Measurements from ENCODE around the gene SPCS2. TPM values are rescaled to one million over a fixed set of nuclear protein-coding genes. Genes with fewer than 3 reads are reported as not detected.
"Not testable (repeated sequence)": the region's sequence is repeated elsewhere in the genome, so short reads cannot be mapped to it uniquely, and the experiment has no call there.

Gene SPCS2
- polyA plus RNA-seq, 1 donor, result 192 TPM

DNA sequence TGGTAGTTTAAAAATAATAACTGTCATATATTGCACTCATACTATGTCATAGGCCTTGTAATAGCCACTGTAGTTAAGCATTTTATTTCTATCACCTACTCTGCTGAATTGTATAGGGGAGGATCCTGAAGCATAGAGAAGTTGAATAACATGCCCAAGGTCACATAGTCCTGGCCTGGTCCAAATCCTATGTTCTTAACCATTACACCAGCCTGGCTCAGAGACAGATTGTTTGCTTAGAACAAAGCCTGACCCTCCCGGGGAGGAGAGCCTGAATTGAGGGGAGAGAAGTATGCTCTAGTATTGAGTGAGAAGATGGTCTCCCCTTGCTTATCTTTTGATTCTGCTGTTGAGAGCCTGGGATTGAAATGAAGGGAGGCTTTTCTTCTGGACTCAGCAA is 41.9 kb downstream of the SPCS2 start:
- no peak for DNase-seq

DNA sequence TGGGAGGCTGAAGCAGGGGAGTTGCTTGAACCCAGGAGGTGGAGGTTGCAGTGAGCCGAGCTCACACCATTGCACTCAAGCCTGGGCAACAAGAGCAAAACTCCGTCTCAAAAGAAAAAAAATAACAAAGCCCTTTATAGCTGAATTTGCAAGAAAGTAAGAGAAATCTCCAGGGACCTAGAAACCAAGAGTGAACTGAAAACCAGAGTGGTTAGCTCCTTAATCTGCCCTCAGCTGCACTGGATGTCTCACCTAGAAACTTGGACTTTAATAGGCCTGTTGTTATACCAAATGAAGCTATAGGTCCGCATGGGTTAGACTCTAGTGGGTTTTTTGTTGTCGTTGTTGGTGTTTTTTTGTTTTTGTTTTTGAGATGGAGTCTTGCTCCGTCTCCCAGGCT is 43.8 kb downstream of the SPCS2 start:
- DNase-seq, result no peak

DNA sequence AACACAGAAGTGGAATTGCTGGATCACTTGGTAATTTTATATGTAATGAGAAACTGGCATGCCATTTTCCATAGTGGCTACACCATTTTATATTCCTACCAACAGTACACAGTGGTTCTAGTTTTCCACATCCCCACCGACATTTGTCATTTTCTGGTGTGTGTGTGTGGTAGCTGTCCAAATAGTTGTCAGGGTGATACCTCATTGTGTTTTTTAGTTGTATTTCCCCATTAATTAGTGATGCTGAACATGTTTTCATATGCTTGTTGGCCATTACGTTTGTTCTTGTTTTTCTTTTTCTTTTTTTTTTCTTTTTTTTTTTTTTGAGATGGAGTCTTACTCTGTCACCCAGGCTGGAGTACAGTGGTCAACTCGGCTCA is 51.9 kb downstream of the SPCS2 start:
- DNase-seq, result no peak

DNA sequence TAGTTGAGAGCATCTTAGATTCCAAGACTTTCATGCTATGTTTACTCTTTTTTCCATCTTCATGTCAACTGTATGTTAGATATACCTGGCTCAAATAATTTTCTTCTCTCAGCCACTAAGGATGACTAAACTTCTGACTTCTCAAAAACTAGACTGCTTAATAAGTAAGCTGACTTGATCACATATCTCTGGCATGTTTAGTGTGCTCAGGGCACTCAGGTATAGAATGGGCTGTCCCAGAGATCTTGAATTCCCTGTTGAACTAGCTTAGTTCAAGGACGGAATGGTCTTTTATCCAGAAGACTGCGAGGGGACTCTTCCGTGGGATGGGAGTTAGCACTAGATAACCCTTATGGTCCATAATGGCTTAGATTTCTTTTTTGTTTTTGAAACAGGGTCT is 52.6 kb downstream of the SPCS2 start:
- DNase-seq, result no peak

DNA sequence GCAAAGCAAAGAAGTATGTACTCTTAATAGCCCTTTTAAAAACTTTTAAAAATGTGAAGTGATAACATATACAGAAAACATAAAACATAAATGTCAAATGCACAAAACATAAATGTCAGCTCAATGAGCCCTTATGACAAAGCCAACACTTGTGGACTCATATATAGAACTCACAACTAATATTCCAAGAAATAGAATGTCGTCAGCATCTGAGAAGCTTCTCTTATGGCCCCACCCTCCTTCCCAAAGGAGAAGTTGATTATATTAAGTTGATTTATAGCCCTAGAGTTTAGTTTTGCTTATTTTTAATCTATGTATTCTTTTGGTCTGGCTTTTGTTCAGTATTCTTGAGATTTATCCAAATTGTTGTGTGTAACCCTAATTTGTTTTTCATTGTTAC is 53.5 kb downstream of the SPCS2 start:
- no peak for DNase-seq

DNA sequence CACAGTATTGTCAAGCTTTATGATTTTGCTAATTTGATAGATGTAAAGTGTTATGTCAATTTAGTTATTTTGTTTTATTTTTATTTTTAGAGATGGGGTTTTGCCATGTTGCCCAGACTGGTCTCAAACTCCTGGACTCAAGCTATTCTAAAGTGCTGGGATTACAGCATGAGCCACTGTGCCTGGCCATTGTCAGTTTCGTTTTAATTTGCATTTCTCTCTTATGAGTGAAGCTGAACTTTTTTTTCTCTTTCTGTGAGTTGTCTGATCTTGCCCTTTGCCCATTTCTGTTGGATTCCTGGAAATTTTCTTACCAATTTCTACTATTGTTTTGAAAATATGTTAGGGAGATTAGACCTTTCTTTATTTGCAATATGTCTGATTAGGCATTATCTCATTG is 55.1 kb downstream of the SPCS2 start:
- DNase-seq, result no peak

DNA sequence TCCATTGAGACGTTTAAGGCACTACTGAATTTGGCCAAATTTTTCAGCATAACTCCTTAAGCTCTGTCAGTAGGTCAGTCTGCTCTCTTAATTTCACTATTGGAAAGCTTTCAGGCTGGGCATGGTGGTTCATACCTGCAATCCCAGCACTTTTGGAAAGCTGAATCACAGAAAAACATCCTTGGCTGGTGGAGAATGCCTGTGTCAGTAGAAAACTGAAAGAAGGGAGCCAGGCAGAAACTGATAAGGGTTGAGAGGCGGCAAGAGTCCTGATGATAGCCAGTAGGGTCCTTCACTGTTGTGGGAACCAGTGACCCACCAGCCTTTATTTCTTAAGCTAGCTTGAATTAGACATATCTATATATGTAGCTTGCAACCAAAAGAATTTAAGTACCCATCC is 62.3 kb downstream of the SPCS2 start:
- DNase-seq, result no peak

DNA sequence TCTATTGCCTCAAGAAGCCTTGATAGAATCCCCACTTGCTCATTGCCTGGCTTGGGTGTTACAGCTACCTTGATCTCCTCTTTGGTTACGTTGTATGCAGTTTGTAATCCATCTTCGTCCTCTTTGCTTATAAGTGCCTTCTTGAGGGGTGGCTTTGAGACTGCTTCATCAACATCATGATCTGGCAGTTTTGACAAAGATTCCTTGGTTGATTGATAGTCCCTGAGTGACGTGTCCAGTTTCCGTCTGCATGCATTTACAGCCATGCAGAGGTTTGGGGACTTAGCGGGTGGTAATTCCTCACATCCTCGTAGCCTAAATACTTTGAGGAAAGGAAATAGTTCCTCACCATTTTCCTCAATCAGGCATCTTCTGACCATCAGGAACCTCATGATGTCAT is 62.8 kb downstream of the SPCS2 start:
- no peak for DNase-seq

DNA sequence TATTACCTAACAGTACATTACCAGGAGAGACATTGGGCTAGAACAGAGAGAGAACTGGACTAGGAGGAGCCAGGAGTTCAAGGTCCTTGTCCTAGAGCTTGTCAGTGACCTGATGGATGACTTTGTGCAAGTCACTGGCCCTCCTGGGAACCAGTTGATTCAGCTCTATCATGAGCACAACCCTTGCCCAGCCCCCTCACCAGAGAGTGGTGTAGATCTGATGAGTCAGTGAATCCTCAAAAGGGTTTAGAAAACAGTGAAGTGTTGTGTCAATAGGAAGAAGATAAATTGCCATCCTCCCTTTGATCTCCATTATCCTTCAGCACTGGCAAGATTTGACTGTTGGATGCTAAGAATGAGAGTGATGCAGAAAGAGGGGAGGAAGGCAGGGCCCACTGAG is 64.0 kb downstream of the SPCS2 start:
- no peak for DNase-seq

DNA sequence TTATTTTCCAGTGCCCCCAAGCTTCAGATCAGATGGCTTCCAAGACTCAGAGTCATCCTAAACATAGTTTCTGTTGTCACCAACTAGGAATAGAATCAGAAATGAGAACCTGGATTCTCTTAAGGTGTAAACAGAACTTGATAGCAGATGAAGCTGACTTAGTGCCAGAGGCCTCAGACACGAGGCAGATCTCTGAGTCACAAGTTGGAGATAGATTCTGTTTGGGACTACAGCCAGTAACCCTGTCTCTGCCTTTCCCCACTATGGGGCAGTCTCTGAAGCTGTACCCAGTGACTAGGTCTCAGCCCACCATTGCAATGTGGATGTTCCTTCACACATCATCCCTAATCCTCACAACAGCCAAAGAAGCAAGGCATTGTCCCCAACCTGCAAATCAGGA is 65.1 kb downstream of the SPCS2 start:
- DNase-seq, result no peak

DNA sequence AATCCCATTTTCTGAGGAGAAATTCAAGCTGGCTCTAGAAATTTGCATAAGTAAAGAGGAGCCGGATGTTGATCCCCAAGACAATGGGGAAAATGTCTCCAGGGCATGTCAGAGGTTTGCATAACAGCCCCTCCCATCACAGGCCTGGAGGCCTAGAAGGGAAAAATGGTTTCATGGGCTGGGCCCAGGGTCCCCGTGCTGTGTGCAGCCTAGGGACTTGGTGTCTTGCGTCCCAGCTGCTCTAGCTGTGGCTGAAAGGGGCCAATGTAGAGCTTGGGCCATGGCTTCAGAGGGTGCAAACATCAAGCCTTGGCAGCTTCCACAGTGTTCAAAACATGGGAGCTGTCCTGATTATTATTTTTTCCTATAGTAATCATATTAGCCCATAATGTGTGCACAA is 70.1 kb downstream of the SPCS2 start:
- not testable (repeated sequence) for DNase-seq

DNA sequence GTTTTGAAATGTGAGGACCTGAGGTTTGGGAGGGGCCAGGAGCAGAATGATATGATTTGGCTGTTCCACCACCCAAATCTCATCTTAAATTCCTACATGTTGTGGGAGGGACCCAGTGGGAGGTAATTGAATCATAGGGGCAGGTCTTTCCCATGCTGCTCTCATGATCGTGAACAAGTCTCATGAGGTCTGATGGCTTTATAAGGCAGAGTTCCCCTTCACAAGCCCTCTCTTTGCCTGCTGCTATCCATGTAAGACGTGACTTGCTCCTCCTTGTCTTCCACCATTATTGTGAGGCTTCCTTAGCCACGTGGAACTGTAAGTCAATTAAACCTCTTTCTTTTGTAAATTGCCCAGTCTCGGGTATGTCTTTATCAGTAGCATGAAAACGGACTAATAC is 71.3 kb downstream of the SPCS2 start:
- not testable (repeated sequence) for DNase-seq

DNA sequence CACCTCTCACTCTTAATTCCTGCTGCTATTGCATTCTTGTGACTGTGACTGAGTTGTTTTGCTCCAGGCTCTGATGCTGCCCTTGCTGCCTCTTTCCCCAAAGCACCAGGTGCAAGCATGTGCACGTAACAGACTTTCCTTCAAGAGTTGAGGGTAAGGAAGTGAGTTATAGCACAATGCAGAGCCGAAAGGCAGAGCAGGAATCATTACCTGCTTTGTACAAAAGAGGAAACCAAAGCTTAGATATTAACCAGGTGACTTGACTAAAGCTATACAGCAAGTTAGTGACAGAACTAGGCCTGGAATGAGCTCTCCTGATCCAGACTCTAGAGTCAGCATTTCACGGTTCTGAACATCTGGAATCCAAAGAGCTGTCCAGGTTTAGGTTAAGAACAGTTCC is 73.2 kb downstream of the SPCS2 start:
- DNase-seq, result peak; percentile 13

DNA sequence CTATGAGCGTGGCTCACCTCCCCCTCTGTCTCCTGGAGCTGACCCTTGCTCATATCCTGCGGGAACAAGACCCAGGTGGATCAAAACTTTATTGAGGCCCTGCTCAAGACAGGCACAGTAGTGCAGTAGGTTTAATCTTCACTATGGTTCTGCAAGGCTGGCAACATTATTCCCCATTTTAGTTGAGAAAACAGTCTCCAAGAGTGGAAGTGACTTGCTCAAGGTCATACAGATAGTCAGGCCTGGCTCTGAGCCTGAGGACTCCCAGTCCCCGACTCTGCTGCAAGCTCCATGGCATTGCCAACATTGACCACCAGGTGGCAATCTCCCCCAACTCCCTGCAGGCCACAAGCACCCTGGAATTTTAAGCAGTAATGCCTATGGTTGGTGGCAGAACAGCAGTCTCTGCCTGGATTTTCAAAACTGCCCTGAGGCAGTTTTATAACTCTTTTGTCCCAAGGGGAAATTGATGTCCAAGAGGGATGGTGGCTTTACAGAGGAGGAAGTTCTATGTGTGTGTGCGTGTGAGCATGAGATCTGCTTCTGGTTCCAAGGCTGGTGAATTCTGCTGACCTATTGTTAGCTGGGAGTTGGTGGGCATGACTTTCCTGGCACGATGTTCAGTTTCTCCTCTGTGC is 73.8 kb downstream of the SPCS2 start:
- peak; percentile 71 for DNase-seq

DNA sequence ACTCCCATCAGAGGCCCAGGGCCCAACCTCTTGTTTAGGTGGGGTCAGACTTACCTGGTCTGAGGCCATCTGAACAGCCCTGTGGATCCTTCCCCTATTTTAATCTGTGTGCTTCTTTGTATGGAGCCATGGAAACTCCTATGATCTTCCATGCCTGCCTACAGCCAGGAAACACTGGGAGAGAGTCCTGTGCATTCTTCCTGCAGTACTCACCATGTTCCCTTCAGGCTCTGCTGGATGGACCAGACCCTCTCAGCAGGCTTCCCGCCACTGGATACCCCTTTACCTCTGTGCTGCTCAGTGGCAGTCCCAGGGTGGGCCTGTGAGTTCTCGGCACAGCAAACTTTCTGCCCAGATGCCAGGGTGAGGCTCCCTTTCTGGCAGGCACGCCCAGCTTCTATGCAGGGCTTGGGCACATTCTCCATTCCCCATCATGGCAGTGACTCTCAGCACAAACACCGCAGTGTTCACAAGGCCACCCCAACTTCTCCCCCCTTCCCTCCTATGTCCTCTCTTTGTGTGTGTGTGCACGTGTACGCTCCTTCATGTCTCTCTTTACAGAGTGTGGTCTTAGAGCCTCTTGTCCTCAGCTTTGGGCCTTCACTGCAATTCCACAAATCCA is 74.5 kb downstream of the SPCS2 start:
- no peak for DNase-seq

DNA sequence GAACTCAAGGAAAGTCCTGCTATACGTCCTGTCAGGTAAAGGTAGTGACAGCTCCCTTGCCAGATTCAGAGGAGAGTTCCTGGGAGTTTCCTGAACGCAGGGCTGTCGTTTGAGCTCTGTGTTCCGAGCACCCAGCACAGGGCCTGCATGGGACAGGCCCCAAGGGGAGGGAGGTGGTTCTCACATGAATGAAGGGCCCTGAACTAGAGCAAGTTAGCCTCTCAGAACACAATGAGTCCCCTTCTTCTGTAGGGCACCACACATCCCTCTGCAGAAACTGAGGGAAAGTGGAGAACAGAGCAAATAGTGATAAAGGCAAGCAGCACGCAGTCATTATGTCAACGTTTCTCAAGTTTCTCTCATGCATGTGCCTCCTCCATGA is 75.0 kb downstream of the SPCS2 start:
- no peak for DNase-seq

DNA sequence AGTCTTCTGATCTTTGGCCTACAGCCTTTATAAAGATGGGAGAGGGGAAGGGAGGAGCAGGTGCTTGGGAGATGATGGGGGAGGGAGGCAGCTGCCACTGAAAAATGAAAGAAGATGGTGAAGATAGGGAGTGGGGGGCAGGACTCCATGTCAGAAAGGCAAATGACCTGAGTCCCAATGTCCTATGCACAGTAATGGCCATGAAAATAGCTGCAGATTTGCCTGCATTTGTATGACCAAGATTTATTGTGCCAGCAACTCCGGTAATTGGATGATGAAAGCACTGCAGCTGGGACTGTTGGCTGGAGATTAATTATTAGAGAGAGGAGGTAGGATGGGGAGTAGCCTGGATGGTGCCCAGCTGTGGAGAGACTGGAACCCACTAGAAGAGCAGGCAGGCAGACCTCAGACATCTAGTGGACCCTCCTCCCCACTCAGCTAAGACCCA is 75.7 kb downstream of the SPCS2 start:
- peak; percentile 10 for DNase-seq

DNA sequence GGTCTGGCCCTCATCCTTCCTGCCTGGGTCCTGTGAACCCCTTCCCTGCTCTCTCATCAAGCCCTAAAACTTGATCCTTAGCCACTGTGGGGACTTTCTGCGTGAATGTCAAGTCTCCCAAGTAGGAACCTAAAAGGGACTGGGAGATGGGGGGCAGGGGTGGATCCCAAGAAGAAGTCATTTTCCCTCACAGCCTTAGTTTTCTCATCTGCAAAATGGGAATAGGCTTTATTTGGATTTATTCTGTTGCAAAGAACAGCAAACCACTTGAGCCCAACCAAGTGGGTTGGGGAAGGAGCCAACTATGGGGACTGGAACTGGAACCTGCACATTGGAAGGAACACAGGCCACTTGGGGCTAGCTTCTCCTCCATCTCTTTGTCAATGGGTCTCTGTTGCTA is 76.5 kb downstream of the SPCS2 start:
- no peak for DNase-seq

DNA sequence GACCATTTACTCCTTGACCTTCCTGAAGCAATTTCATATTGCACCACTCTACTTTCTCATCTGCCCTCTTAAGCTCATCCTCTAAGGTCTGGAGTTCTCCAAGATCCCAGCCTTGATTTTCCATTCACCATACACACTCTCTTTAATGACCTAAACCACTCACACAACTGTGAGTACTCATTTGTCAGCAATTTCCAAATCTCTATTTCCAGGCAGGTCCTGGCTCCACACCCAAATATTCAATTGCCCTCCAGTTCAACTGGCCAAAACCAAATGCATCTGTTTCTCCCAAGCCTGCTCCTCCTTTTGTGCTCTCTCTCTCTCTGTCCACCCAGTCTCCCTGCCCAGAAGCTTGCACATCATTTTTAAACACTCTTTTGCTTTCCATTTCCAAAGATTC is 79.3 kb downstream of the SPCS2 start:
- no peak for DNase-seq

Other genes starting within 250 kb of the SPCS2 start
- 0.22 TPM for gene CHRDL2, start 217.8 kb upstream of the SPCS2 start, polyA plus RNA-seq (ENCODE audit: insufficient read length)
- 21.4 TPM for gene RNF169, start 200.4 kb upstream of the SPCS2 start, polyA plus RNA-seq (ENCODE audit: insufficient read length)
- 16.2 TPM for gene XRRA1, start 175 bp upstream of the SPCS2 start, polyA plus RNA-seq (ENCODE audit: insufficient read length)
- 15.6 TPM for gene NEU3, start 39.7 kb downstream of the SPCS2 start, polyA plus RNA-seq (ENCODE audit: insufficient read length)
- 0.07 TPM for gene OR2AT4, start 147.6 kb downstream of the SPCS2 start, polyA plus RNA-seq (ENCODE audit: insufficient read length)
- 8.2 TPM for gene SLCO2B1, start 201.8 kb downstream of the SPCS2 start, polyA plus RNA-seq (ENCODE audit: insufficient read length)